CD14-positive monocyte (primary cell): ENCODE data around the gene NRXN3. TPM values are rescaled to one million over a fixed set of nuclear protein-coding genes. Genes with fewer than 3 reads are reported as not detected.

ENCODE experiments used
- DNase-seq, 3 donors: peaks; one replicate each; pipeline ENCODE4 v3.0.0-alpha.2; 2011 to 2022
- H2AFZ ChIP-seq: 2 replicates; pipeline ENCODE4 v1.6.0; 2012; ENCODE audit warnings: mild to moderate bottlenecking, low read depth, low read length, inconsistent platforms; ENCODE audit not compliant: insufficient read depth, poor library complexity, severe bottlenecking
- H3K27ac ChIP-seq, 2 donors: 1 replicate in 1 of 2; 2 replicates in 1 of 2; pipeline ENCODE4 v1.5.1; 2012 to 2013; ENCODE audit warnings: low read length in 2 of 2, control low read depth in 1 of 2, inconsistent platforms in 1 of 2, low read depth in 1 of 2, mild to moderate bottlenecking in 1 of 2
- H3K27me3 ChIP-seq, 2 donors: one replicate each; pipeline versions ENCODE4 v1.6.0 to v1.6.1; 2011 to 2013; ENCODE audit warnings: low read length in 2 of 2; ENCODE audit not compliant: control insufficient read depth in 2 of 2, insufficient read depth in 2 of 2
- H3K36me3 ChIP-seq, 2 donors: replicated peaks in 1 of 2; 1 replicate in 1 of 2; 2 replicates in 1 of 2; pipeline versions ENCODE4 v1.5.1 to v1.6.1; 2012 to 2013; ENCODE audit warnings: low read length in 2 of 2, control low read depth in 1 of 2, inconsistent platforms in 1 of 2, mild to moderate bottlenecking in 1 of 2; ENCODE audit not compliant: insufficient read depth in 2 of 2, control insufficient read depth in 1 of 2
- H3K4me1 ChIP-seq, 2 donors: 1 replicate in 1 of 2; 2 replicates in 1 of 2; pipeline versions ENCODE4 v1.5.1 to v1.6.1; 2012 to 2013; ENCODE audit warnings: low read length in 2 of 2, control low read depth in 1 of 2, inconsistent platforms in 1 of 2, mild to moderate bottlenecking in 1 of 2, moderate library complexity in 1 of 2; ENCODE audit not compliant: insufficient read depth in 2 of 2, control insufficient read depth in 1 of 2
- H3K4me2 ChIP-seq: replicated peaks from 2 replicates; pipeline ENCODE3; 2012; ENCODE audit warnings: low read length, moderate library complexity, mild to moderate bottlenecking; ENCODE audit not compliant: poor library complexity, severe bottlenecking; ENCODE audit errors: extremely low read depth
- H3K4me3 ChIP-seq, 3 experiments: fragments of 200-600 bp in 1 of 3; sonication (generic) in 1 of 3; replicated peaks in 1 of 3; 1 replicate in 2 of 3; 2 replicates in 1 of 3; pipeline ENCODE4 v1.5.1; 2011 to 2013; ENCODE audit warnings: low read length in 3 of 3, mild to moderate bottlenecking in 3 of 3, control low read depth in 2 of 3, low read depth in 2 of 3, inconsistent platforms in 1 of 3, moderate library complexity in 1 of 3
- H3K79me2 ChIP-seq: 2 replicates; pipeline ENCODE4 v1.6.0; 2012; ENCODE audit warnings: mild to moderate bottlenecking, control low read depth, inconsistent platforms, low read length, moderate library complexity; ENCODE audit not compliant: insufficient read depth
- H3K9ac ChIP-seq: 2 replicates; pipeline ENCODE4 v1.6.0; 2017; ENCODE audit warnings: low read length, mild to moderate bottlenecking; ENCODE audit not compliant: insufficient read depth, poor library complexity, severe bottlenecking
- H3K9me3 ChIP-seq, 2 donors: replicated peaks in 1 of 2; 1 replicate in 1 of 2; 2 replicates in 1 of 2; pipeline versions ENCODE4 v1.5.1 to v1.6.1; 2012 to 2013; ENCODE audit warnings: low read length in 2 of 2, control low read depth in 1 of 2; ENCODE audit not compliant: control insufficient read depth in 1 of 2, insufficient read depth in 1 of 2
- H4K20me1 ChIP-seq: 2 replicates; pipeline ENCODE4 v1.6.0; 2012; ENCODE audit warnings: mild to moderate bottlenecking, low read length, control low read depth, moderate library complexity; ENCODE audit not compliant: insufficient read depth
- H3K27ac Mint-ChIP-seq, 7 donors: one replicate each; pipeline ENCODE4 v1.8.0; 2020; ENCODE audit warnings: mild to moderate bottlenecking in 7 of 7, mixed read lengths in 7 of 7, moderate library complexity in 6 of 7, inconsistent platforms in 2 of 7
- H3K27me3 Mint-ChIP-seq, 3 donors: one replicate each; pipeline ENCODE4 v1.8.0; 2021 to 2022; ENCODE audit warnings: low read depth in 3 of 3, mild to moderate bottlenecking in 3 of 3, mixed read lengths in 3 of 3, moderate library complexity in 3 of 3, inconsistent platforms in 1 of 3
- H3K36me3 Mint-ChIP-seq, 2 donors: one replicate each; pipeline ENCODE4 v1.8.0; 2020; ENCODE audit warnings: mixed read lengths in 2 of 2, inconsistent platforms in 1 of 2, mild to moderate bottlenecking in 1 of 2
- H3K4me1 Mint-ChIP-seq: one replicate; pipeline ENCODE4 v1.8.0; 2020; ENCODE audit warnings: mild to moderate bottlenecking, mixed read lengths
- H3K4me3 Mint-ChIP-seq, 2 donors: one replicate each; pipeline ENCODE4 v1.8.0; 2020; ENCODE audit warnings: mild to moderate bottlenecking in 2 of 2, mixed read lengths in 2 of 2, moderate library complexity in 1 of 2
- H3K9me3 Mint-ChIP-seq, 7 donors: one replicate each; pipeline ENCODE4 v1.8.0; 2020 to 2022; ENCODE audit warnings: mixed read lengths in 7 of 7, mild to moderate bottlenecking in 6 of 7, moderate library complexity in 6 of 7, inconsistent platforms in 2 of 7
- WGBS: methylation state at CpG from one replicate; pipeline ENCODE4 v1.1.5; 2013; ENCODE audit warnings: missing lambda C conversion rate; ENCODE audit not compliant: insufficient coverage; 5-methylcytosine and 5-hydroxymethylcytosine counted together
- intact Hi-C, 2 donors: fragments of 100-400 bp; cut with micrococcal nuclease; formaldehyde crosslinking; loops; one replicate each; pipeline versions ENCODE4 v1.15.0 to v1.15.1; 2023
- polyA plus RNA-seq, 3 donors: library from polyadenylated mRNA; depleted of rRNA in 1 of 3; unstranded in 2 of 3; stranded (reverse) in 1 of 3; fragments of 300-500 nt in 2 of 3; fragments of >200 nt in 1 of 3; fragmentation: Illumina TruSeq in 2 of 3; gene quantifications; 1 replicate in 2 of 3; 2 replicates in 1 of 3; pipeline ENCODE4 v1.2.3, GENCODE V29; 2012 to 2021
- TF ChIP-seq, protein P1 (sequence below): fragments of 200-600 bp; IDR thresholded peaks from one replicate; pipeline ENCODE4 v1.8.0; 2022; ENCODE audit warnings: antibody characterized with exemption, mild to moderate bottlenecking

NRXN3 gene
- polyA plus RNA-seq, 3 donors: not detected

DNA sequence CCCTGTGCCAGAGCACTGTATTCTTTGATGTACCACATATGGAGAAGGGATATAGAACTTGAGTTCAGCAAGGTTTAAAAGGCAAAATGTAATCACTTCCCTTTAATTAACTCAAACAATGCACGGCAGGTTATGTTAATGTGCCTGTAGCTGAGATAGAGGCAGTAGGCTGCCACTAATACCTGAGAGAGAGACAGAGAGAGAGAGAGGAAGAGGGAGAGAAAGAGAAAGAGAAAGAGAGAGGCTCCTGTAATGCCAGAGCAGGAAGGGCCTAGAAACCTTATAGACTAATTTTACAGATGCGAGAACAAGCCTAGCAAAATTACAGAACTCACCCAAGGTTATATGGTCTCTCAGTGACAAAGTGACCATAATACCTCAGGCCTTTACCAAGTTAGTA, 679.8 kb downstream of the NRXN3 start:
- no peaks in the 10 kb centered on the region for H3K4me1 Mint-ChIP-seq
- H4K20me1 ChIP-seq: no peaks in the 10 kb centered on the region
- no peak overlapping the region for H3K9ac ChIP-seq
- H3K9me3 Mint-ChIP-seq: no peaks in the 10 kb centered on the region
- no peak overlapping the region for H3K27ac ChIP-seq
- WGBS: 80% methylated on average over 1 of the region's 2 CpGs
- no peaks in the 10 kb centered on the region for H3K36me3 Mint-ChIP-seq
- H3K4me3 Mint-ChIP-seq: no peak overlapping the region
- H2AFZ ChIP-seq: no peak overlapping the region
- no peaks in the 10 kb centered on the region for H3K9me3 ChIP-seq
- no peaks in the 10 kb centered on the region for H3K79me2 ChIP-seq
- H3K36me3 ChIP-seq: no peaks in the 10 kb centered on the region
- H3K27me3 ChIP-seq: no peaks in the 10 kb centered on the region
- intact Hi-C loops: no loop called here
- H3K4me1 ChIP-seq: no peaks in the 10 kb centered on the region
- no peak overlapping the region for H3K4me3 ChIP-seq
- H3K4me2 ChIP-seq: no peak overlapping the region
- TF ChIP-seq, protein P1, sequence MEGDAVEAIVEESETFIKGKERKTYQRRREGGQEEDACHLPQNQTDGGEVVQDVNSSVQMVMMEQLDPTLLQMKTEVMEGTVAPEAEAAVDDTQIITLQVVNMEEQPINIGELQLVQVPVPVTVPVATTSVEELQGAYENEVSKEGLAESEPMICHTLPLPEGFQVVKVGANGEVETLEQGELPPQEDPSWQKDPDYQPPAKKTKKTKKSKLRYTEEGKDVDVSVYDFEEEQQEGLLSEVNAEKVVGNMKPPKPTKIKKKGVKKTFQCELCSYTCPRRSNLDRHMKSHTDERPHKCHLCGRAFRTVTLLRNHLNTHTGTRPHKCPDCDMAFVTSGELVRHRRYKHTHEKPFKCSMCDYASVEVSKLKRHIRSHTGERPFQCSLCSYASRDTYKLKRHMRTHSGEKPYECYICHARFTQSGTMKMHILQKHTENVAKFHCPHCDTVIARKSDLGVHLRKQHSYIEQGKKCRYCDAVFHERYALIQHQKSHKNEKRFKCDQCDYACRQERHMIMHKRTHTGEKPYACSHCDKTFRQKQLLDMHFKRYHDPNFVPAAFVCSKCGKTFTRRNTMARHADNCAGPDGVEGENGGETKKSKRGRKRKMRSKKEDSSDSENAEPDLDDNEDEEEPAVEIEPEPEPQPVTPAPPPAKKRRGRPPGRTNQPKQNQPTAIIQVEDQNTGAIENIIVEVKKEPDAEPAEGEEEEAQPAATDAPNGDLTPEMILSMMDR: no peak
- peaks cover 0 to 4% (median 0%) of the 10 kb centered on the region in 3 donors for H3K27me3 Mint-ChIP-seq
- no peak for DNase-seq
- H3K27ac Mint-ChIP-seq: no peak overlapping the region

DNA sequence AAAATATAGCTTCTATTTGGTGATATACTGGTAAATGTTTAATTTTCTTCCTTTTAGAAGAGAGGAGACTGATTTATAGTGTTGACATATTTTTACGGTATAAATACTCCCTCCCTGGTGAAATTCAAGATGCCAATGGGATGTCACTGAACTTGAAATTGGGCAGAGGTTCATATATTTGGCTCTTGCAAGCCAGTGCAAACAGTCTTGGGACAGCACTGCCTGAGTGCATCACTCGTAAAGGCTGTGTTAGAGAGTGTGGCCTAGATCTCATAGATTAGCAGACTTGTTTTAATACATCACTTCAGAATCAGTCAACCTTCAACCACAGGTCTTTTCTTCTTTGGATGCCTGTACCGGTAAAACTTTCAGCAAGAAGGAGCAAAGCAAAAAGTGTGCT, 681.0 kb downstream of the NRXN3 start:
- Mint-ChIP-seq H3K36me3 (no peaks in the 10 kb centered on the region), H3K27me3 (peaks cover 0 to 4% (median 0%) of the 10 kb centered on the region in 3 donors), H3K9me3 (peaks cover 0 to 2% (median 0%) of the 10 kb centered on the region in 7 donors), H3K4me3 (no peak overlapping the region), H3K27ac (no peak overlapping the region), H3K4me1 (no peaks in the 10 kb centered on the region)
- no peak overlapping the region for H3K9ac ChIP-seq
- intact Hi-C loops: no loop called here
- no peaks in the 10 kb centered on the region for H3K79me2 ChIP-seq
- 100% methylated on average over 1 of the region's 3 CpGs for WGBS
- DNase-seq: no peak
- H3K4me3 ChIP-seq: no peak overlapping the region
- H3K9me3 ChIP-seq: no peaks in the 10 kb centered on the region
- no peaks in the 10 kb centered on the region for H3K4me1 ChIP-seq
- H3K27me3 ChIP-seq: no peaks in the 10 kb centered on the region
- no peak overlapping the region for H2AFZ ChIP-seq
- H3K27ac ChIP-seq: no peak overlapping the region
- TF ChIP-seq, protein P1: no peak
- H3K36me3 ChIP-seq: no peaks in the 10 kb centered on the region
- no peak overlapping the region for H3K4me2 ChIP-seq
- no peaks in the 10 kb centered on the region for H4K20me1 ChIP-seq
